Osteoblast (primary cell): ENCODE measurements around the gene SGO2. TPM values are rescaled to one million over a fixed set of nuclear protein-coding genes. Genes with fewer than 3 reads are reported as not detected.

Source experiments
- DNase-seq: peaks from one replicate; pipeline ENCODE4 v3.0.0; 2011; ENCODE audit warnings: low spot score, mixed read lengths; ENCODE audit not compliant: insufficient read length; ENCODE audit errors: missing footprints
- H2AFZ ChIP-seq: 2 replicates; pipeline ENCODE4 v1.6.0; 2011; ENCODE audit warnings: mild to moderate bottlenecking, low read length
- H3K27ac ChIP-seq: 2 replicates; pipeline ENCODE4 v1.5.1; 2011; ENCODE audit warnings: mild to moderate bottlenecking, low read depth, low read length, moderate library complexity
- H3K27me3 ChIP-seq: 2 replicates; pipeline ENCODE4 v1.6.0; 2012; ENCODE audit warnings: mild to moderate bottlenecking, control low read depth, inconsistent platforms, low read length, moderate library complexity; ENCODE audit not compliant: insufficient read depth
- H3K36me3 ChIP-seq: 2 replicates; pipeline ENCODE4 v1.5.1; 2011; ENCODE audit warnings: mild to moderate bottlenecking, low read length, control low read depth, moderate library complexity; ENCODE audit not compliant: insufficient read depth
- H3K4me1 ChIP-seq: 2 replicates; pipeline ENCODE4 v1.5.1; 2011; ENCODE audit warnings: mild to moderate bottlenecking, low read length, control low read depth, moderate library complexity; ENCODE audit not compliant: insufficient read depth
- H3K4me2 ChIP-seq: 2 replicates; pipeline ENCODE4 v1.6.0; 2011; ENCODE audit warnings: mild to moderate bottlenecking, low read length; ENCODE audit not compliant: insufficient read depth
- H3K4me3 ChIP-seq: fragments of 200-600 bp; sonication (generic); 3 replicates; pipeline ENCODE4 v1.5.1; 2012; ENCODE audit warnings: mild to moderate bottlenecking, low read length, inconsistent platforms; ENCODE audit not compliant: insufficient read depth
- H3K79me2 ChIP-seq: 2 replicates; pipeline ENCODE4 v1.6.0; 2012; ENCODE audit warnings: mild to moderate bottlenecking, low read length, control low read depth, inconsistent platforms; ENCODE audit not compliant: insufficient read depth
- H3K9me3 ChIP-seq: 2 replicates; pipeline ENCODE4 v1.5.1; 2011; ENCODE audit warnings: low read depth, low read length, control low read depth
- H4K20me1 ChIP-seq: 2 replicates; pipeline ENCODE4 v1.6.0; 2012; ENCODE audit warnings: mild to moderate bottlenecking, low read length, control low read depth; ENCODE audit not compliant: insufficient read depth
- total RNA-seq: library from RNA; depleted of rRNA; stranded (reverse); fragments of >200 nt; gene quantifications from 2 replicates; pipeline ENCODE4 v1.2.3, GENCODE V29; 2012
- TF ChIP-seq, protein P1 (sequence below): IDR thresholded peaks from 2 replicates; pipeline ENCODE4 v1.5.1; 2011; ENCODE audit warnings: mild to moderate bottlenecking, low read depth, low read length, moderate library complexity; ENCODE audit errors: extremely low read depth

The SGO2 gene
- total RNA-seq, 1 donor = 4.0 TPM

GRCh38 chr2:200585730-200586643 lies 60.0 kb downstream of the SGO2 start, which contains the start of gene AOX1:
Gene AOX1 (plus strand): TSS chr2:200586014. CDS start chr2:200586109, 95 bp downstream.
- H3K36me3 ChIP-seq = no peaks in the 10 kb centered on the region
- H3K27me3 ChIP-seq = no peaks in the 10 kb centered on the region
- H3K4me1 ChIP-seq = peaks cover 4% of the 10 kb centered on the region
- H3K4me3 ChIP-seq = peak within 1 kb of the TSS; percentile 82
- DNase-seq = peak; percentile 83
- no peaks in the 10 kb centered on the region for H4K20me1 ChIP-seq
- TF ChIP-seq, protein P1, sequence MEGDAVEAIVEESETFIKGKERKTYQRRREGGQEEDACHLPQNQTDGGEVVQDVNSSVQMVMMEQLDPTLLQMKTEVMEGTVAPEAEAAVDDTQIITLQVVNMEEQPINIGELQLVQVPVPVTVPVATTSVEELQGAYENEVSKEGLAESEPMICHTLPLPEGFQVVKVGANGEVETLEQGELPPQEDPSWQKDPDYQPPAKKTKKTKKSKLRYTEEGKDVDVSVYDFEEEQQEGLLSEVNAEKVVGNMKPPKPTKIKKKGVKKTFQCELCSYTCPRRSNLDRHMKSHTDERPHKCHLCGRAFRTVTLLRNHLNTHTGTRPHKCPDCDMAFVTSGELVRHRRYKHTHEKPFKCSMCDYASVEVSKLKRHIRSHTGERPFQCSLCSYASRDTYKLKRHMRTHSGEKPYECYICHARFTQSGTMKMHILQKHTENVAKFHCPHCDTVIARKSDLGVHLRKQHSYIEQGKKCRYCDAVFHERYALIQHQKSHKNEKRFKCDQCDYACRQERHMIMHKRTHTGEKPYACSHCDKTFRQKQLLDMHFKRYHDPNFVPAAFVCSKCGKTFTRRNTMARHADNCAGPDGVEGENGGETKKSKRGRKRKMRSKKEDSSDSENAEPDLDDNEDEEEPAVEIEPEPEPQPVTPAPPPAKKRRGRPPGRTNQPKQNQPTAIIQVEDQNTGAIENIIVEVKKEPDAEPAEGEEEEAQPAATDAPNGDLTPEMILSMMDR = peak; percentile 5
- H3K9me3 ChIP-seq = no peaks in the 10 kb centered on the region
- no peaks in the 10 kb centered on the region for H3K79me2 ChIP-seq
- H3K27ac ChIP-seq = peak within 1 kb of the TSS; percentile 30
- H2AFZ ChIP-seq = peak within 1 kb of the TSS; percentile 98
- H3K4me2 ChIP-seq = peak within 1 kb of the TSS; percentile 96

DNA sequence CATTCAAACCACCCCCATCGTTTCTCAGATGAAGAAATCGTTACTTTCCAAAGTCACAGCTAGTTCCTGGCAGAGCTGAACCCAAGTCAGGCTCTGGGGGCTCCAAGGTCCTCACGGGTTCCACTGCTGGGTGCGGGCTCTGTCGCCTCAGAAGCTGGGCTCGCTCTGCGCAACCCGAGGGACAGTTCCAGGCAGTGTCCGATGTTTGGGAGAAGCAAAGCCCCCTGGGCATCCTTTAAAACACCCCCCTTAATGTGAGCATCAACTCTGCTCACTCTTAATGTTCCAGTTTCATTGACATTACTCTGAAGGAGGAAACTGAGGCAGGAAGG lies 60.6 kb downstream of the SGO2 start:
- H3K79me2 ChIP-seq = no peaks in the 10 kb centered on the region
- peak overlapping the region; percentile 98 for H2AFZ ChIP-seq
- H3K27ac ChIP-seq = peak overlapping the region; percentile 30
- peak overlapping the region; percentile 96 for H3K4me2 ChIP-seq
- no peaks in the 10 kb centered on the region for H3K9me3 ChIP-seq
- H3K27me3 ChIP-seq = no peaks in the 10 kb centered on the region
- no peak for DNase-seq
- TF ChIP-seq, protein P1 = no peak
- no peaks in the 10 kb centered on the region for H4K20me1 ChIP-seq
- H3K4me1 ChIP-seq = peaks cover 4% of the 10 kb centered on the region
- H3K4me3 ChIP-seq = peak overlapping the region; percentile 82
- no peaks in the 10 kb centered on the region for H3K36me3 ChIP-seq

GRCh38 chr2:200587007-200587616 lies 61.1 kb downstream of the SGO2 start:
- no peaks in the 10 kb centered on the region for H4K20me1 ChIP-seq
- H3K27me3 ChIP-seq = no peaks in the 10 kb centered on the region
- no peak overlapping the region for H3K4me3 ChIP-seq
- H3K4me1 ChIP-seq = peaks cover 4% of the 10 kb centered on the region
- DNase-seq = no peak
- TF ChIP-seq, protein P1 = no peak
- H3K9me3 ChIP-seq = no peaks in the 10 kb centered on the region
- no peaks in the 10 kb centered on the region for H3K36me3 ChIP-seq
- no peak overlapping the region for H2AFZ ChIP-seq
- H3K79me2 ChIP-seq = no peaks in the 10 kb centered on the region
- no peak overlapping the region for H3K27ac ChIP-seq
- H3K4me2 ChIP-seq = no peak overlapping the region

- Histone ChIP-seq H3K4me3 (no peak overlapping the region), H4K20me1 (no peaks in the 10 kb centered on the region), H3K79me2 (no peaks in the 10 kb centered on the region), H3K27ac (no peak overlapping the region), H3K27me3 (no peaks in the 10 kb centered on the region), H3K4me2 (no peak overlapping the region), H3K9me3 (no peaks in the 10 kb centered on the region), H3K36me3 (no peaks in the 10 kb centered on the region), H3K4me1 (peaks cover 4% of the 10 kb centered on the region), H2AFZ (no peak overlapping the region)
- DNase-seq = no peak
- TF ChIP-seq, protein P1 = no peak
Observed at GRCh38 chr2:200588076-200588678, 62.2 kb downstream of the SGO2 start.
